Brain microvascular endothelial cell (primary cell): Measurements from ENCODE around the gene P2RY13.

Source experiments
- DNase-seq: peaks from one replicate; pipeline ENCODE4 v3.0.0-alpha.2; 2020
- H3K27ac ChIP-seq: fragments of 250-450 bp; sonication (Bioruptor Pico); 2 replicates; pipeline ENCODE4 v1.5.1; 2020; ENCODE audit warnings: mild to moderate bottlenecking, moderate library complexity
- H3K27me3 ChIP-seq: fragments of 250-450 bp; sonication (Bioruptor Pico); replicated peaks from 2 replicates; pipeline ENCODE4 v1.5.1; 2020; ENCODE audit warnings: mild to moderate bottlenecking
- H3K36me3 ChIP-seq: fragments of 250-450 bp; sonication (Bioruptor Pico); replicated peaks from 2 replicates; pipeline ENCODE4 v1.5.1; 2020; ENCODE audit warnings: mild to moderate bottlenecking
- H3K4me3 ChIP-seq: 2 replicates; pipeline ENCODE4 v1.5.1; 2011; ENCODE audit warnings: low read depth, mild to moderate bottlenecking, control low read depth, low read length, moderate library complexity
- in situ Hi-C: cut with HindIII; loops from 2 replicates; pipeline ENCODE4 v1.10.0; 2017; ENCODE audit warnings: low sequenced_read_pairs, low pct_ligation_motif_present
- TF ChIP-seq, protein P1 (sequence below): IDR thresholded peaks from 2 replicates; pipeline ENCODE4 v1.5.1; 2011; ENCODE audit warnings: low read depth, mild to moderate bottlenecking, moderate library complexity, low read length, control low read depth, inconsistent platforms; ENCODE audit errors: missing control alignments

Gene P2RY13

GRCh38 chr3:151300539-151300938 is 28.8 kb downstream of the P2RY13 start:
- Histone ChIP-seq H3K27me3 (no peaks in the 10 kb centered on the region), H3K4me3 (no peak overlapping the region), H3K36me3 (no peaks in the 10 kb centered on the region), H3K27ac (no peak overlapping the region)
- in situ Hi-C loops, result no loop called here
- no peak for DNase-seq
- TF ChIP-seq, protein P1, sequence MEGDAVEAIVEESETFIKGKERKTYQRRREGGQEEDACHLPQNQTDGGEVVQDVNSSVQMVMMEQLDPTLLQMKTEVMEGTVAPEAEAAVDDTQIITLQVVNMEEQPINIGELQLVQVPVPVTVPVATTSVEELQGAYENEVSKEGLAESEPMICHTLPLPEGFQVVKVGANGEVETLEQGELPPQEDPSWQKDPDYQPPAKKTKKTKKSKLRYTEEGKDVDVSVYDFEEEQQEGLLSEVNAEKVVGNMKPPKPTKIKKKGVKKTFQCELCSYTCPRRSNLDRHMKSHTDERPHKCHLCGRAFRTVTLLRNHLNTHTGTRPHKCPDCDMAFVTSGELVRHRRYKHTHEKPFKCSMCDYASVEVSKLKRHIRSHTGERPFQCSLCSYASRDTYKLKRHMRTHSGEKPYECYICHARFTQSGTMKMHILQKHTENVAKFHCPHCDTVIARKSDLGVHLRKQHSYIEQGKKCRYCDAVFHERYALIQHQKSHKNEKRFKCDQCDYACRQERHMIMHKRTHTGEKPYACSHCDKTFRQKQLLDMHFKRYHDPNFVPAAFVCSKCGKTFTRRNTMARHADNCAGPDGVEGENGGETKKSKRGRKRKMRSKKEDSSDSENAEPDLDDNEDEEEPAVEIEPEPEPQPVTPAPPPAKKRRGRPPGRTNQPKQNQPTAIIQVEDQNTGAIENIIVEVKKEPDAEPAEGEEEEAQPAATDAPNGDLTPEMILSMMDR, result no peak

GRCh38 chr3:151299006-151299405 is 30.3 kb downstream of the P2RY13 start:
- no peak for DNase-seq
- TF ChIP-seq, protein P1, result no peak
- Histone ChIP-seq H3K27me3 (no peaks in the 10 kb centered on the region), H3K4me3 (no peak overlapping the region), H3K27ac (no peak overlapping the region), H3K36me3 (no peaks in the 10 kb centered on the region)
- in situ Hi-C loops, result no loop called here

GRCh38 chr3:151297429-151297828 is 31.9 kb downstream of the P2RY13 start:
- DNase-seq, result no peak
- H3K36me3 ChIP-seq, result no peaks in the 10 kb centered on the region
- no peaks in the 10 kb centered on the region for H3K27me3 ChIP-seq
- no peak overlapping the region for H3K4me3 ChIP-seq
- in situ Hi-C loops, result no loop called here
- no peak overlapping the region for H3K27ac ChIP-seq
- TF ChIP-seq, protein P1, result no peak

- TF ChIP-seq, protein P1, result no peak
- no peak overlapping the region for H3K27ac ChIP-seq
- H3K4me3 ChIP-seq, result no peak overlapping the region
- in situ Hi-C loops, result no loop called here
- no peaks in the 10 kb centered on the region for H3K27me3 ChIP-seq
- DNase-seq, result no peak
- no peaks in the 10 kb centered on the region for H3K36me3 ChIP-seq
These were observed 33.1 kb downstream of the P2RY13 start for GRCh38 chr3:151296226-151296625.

DNA sequence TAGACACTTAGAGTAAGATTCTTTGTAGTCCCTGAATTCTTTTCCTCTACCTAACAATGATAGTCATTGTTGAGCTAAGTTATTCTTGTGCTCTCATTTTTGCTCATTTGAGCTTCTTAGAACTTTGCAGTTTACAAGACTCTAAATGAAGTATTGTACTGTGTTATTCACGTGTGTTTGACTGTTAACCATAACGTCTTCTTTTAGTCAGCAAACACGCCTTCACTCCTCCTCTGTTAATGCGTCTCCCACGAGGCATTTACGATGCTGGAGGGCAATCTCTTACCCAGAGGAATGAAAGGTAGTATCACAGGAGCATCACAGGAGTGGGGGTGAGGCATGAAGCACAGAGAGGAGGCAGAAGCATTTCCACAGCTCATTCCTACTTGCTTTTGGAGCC is 36.2 kb downstream of the P2RY13 start:
- H3K4me3 ChIP-seq, result no peak overlapping the region
- DNase-seq, result no peak
- in situ Hi-C loops, result no loop called here
- TF ChIP-seq, protein P1, result no peak
- no peaks in the 10 kb centered on the region for H3K27me3 ChIP-seq
- no peak overlapping the region for H3K27ac ChIP-seq
- no peaks in the 10 kb centered on the region for H3K36me3 ChIP-seq

DNA sequence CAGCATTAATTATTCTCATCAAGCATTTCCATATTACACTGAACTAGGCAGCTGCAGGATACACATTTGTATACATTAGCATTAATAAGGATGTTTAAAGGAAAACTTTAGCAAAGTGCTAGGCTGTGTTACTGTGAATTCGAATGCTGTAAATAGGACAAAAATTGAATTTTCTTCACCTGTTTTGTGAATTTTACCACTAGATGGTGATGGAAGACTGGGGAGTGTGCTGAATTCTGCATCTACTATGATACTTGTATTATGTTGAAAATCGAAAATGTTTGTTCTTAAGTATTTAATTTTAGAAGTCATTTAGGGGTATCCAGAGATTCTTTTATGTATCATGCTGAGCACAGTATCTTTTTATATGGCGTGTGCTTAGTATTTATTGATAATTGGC is 38.7 kb downstream of the P2RY13 start:
- TF ChIP-seq, protein P1, result peak; percentile 53
- H3K36me3 ChIP-seq, result no peaks in the 10 kb centered on the region
- H3K27ac ChIP-seq, result no peak overlapping the region
- in situ Hi-C loops, result no loop called here
- no peaks in the 10 kb centered on the region for H3K27me3 ChIP-seq
- no peak for DNase-seq
- H3K4me3 ChIP-seq, result no peak overlapping the region
